GM12801 (cell line): ENCODE measurements around the gene COL8A1.

Experiments used
- TF ChIP-seq, protein P1 (sequence below): IDR thresholded peaks from one replicate; pipeline ENCODE4 v1.5.1; 2011; ENCODE audit warnings: control low read depth; ENCODE audit not compliant: insufficient read length; ENCODE audit errors: extremely low read depth

The COL8A1 gene

DNA sequence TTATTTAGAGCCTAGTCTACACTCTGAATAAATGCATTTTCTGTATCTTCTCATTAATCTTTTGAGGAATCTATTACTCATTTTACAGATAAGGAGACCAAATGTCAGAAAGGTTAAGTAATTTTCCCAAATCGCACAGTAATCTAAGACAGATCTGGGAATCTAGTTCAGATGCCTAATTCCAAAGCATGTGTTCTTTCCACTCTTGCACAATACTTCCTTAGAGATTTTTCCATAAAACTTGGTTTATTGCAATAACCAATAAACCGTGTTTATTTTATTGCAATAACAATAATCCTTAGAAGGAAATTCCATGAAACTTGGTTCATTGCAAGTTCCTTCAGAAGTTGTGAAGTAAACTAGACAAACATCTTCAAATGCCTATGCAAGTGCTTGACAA, 17.4 kb upstream of the COL8A1 start:
- TF ChIP-seq, protein P1, sequence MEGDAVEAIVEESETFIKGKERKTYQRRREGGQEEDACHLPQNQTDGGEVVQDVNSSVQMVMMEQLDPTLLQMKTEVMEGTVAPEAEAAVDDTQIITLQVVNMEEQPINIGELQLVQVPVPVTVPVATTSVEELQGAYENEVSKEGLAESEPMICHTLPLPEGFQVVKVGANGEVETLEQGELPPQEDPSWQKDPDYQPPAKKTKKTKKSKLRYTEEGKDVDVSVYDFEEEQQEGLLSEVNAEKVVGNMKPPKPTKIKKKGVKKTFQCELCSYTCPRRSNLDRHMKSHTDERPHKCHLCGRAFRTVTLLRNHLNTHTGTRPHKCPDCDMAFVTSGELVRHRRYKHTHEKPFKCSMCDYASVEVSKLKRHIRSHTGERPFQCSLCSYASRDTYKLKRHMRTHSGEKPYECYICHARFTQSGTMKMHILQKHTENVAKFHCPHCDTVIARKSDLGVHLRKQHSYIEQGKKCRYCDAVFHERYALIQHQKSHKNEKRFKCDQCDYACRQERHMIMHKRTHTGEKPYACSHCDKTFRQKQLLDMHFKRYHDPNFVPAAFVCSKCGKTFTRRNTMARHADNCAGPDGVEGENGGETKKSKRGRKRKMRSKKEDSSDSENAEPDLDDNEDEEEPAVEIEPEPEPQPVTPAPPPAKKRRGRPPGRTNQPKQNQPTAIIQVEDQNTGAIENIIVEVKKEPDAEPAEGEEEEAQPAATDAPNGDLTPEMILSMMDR, result no peak

GRCh38 chr3:99624496-99625236, 13.7 kb upstream of the COL8A1 start:
- TF ChIP-seq, protein P1, result no peak

GRCh38 chr3:99625237-99625622, 13.2 kb upstream of the COL8A1 start:
- TF ChIP-seq, protein P1, result no peak

DNA sequence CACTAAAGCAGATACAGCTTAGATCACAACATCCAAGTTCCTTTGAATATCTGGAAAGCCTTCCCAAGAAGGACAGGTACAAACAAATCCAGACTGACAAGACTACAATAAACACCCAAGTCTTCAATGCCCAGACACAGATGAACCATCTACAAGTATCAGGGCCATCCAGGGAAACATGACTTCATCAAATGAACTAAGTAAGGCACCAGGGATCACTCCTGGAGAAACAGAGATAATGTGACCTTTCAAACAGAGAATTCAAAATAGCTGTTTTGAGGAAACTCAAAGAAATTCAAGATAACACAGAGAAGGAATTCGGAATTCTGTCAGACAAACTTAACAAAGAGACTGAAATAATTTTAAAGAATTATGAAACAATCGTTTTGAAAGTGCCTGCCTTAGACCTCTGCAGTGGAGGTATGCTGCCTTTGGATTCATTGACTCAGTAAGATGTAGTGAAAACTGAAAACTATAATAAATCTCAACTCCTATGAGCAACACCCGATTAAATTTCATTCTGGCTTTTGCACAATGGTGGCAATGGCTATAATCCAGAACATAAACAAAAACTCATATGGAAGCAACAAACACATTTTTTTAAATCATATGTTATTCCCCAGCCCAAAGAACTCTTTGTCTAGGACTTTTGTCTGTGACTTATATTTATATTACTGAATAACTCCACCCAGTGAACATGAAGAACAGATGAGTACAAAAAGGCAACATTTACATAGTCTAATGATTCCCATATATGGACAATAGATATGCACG, 12.6 kb upstream of the COL8A1 start:
- TF ChIP-seq, protein P1, result no peak

- TF ChIP-seq, protein P1, result no peak
Measured at GRCh38 chr3:99626417-99626788, 12.0 kb upstream of the COL8A1 start.

DNA sequence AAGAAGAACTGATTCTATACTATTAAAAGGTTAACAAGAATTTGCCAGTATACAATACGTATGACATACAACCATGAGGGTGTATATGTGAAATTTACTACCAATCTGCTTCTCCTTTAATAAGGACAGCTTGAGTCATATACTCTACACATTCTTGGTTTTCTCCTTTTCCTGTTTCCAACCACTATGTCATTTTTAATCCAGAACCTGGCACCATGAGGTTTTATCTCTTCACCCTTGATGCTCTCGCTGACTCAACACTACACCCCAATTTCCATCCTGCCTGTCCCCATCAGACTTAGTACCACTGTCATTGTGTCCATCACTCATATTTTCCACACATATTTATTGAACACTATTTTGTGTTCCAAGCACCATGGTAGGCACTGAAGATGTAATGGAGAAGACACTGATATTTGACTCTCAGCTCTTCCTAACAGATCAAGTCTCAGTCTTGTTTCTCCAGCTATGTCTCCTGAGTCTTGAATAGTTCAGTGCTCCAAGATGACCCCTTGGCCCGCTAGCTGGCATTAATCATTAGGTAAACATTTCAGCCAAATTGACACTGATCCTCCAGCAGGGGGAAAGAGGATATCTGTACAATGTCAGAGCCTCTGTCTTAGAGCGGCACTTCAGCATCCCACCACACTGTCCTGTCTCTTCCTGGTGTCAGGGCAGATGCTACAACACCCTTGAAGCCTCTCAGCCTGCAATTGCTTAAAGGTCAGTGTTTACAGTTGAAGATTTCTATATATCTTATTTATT, 11.2 kb upstream of the COL8A1 start:
- TF ChIP-seq, protein P1, result no peak

DNA sequence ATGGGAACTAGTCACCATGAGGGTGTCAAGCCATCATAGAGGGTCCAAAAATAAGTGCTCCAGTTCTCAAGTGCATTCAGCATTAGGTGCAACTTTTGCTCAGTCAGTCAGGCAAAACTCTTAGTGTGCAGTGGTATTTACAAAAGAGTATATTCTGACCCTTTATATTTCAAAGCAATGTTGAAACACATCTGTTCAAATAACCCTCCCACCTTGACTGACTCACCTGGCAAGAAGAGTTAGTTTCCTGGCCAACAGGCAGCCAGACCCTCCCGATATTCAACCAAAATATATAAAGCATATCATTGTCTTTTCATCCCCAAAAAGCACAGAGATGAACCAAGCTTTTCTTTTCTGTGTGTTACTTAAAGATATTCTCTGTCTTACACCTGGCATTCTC, 7.6 kb upstream of the COL8A1 start:
- TF ChIP-seq, protein P1, result no peak
